Neural progenitor cell (in vitro differentiated cells): ENCODE results near the gene BOD1L1.

Experiments used
- EZH2phosphoT487 ChIP-seq: fragments of 200-600 bp; sonication (generic); IDR thresholded peaks from 2 replicates; pipeline ENCODE4 v1.6.1; 2017; ENCODE audit warnings: antibody characterized with exemption
- TF ChIP-seq, protein P1 (sequence below): fragments of 200-600 bp; sonication (generic); IDR thresholded peaks from 2 replicates; pipeline ENCODE4 v1.5.1; 2017; ENCODE audit warnings: antibody characterized with exemption, mild to moderate bottlenecking

DNA sequence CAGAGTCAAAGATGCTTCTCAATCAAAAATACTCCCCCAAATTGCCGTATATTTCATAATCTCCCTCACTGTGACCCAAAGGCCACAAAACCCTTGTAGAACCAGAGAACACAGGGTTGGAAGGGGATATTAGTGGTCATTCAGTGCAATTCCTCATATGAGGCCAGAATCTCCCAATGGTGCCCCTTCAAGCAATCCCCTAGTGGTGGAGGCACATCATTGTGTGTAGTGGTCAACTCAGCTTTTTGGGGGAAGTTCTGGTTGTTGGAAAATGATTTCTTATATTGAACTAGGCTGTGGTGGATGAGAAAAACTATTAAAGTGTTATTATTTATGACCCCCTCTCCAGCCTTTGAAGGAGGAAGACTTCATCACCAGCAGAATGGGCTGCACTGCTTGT is 17.6 kb upstream of the BOD1L1 start:
- TF ChIP-seq, protein P1, sequence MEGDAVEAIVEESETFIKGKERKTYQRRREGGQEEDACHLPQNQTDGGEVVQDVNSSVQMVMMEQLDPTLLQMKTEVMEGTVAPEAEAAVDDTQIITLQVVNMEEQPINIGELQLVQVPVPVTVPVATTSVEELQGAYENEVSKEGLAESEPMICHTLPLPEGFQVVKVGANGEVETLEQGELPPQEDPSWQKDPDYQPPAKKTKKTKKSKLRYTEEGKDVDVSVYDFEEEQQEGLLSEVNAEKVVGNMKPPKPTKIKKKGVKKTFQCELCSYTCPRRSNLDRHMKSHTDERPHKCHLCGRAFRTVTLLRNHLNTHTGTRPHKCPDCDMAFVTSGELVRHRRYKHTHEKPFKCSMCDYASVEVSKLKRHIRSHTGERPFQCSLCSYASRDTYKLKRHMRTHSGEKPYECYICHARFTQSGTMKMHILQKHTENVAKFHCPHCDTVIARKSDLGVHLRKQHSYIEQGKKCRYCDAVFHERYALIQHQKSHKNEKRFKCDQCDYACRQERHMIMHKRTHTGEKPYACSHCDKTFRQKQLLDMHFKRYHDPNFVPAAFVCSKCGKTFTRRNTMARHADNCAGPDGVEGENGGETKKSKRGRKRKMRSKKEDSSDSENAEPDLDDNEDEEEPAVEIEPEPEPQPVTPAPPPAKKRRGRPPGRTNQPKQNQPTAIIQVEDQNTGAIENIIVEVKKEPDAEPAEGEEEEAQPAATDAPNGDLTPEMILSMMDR: peak; percentile 25
- TF ChIP-seq EZH2phosphoT487: no peak
